ENCODE data around the gene PLLP.

The PLLP gene

GRCh38 chr16:57284209-57284951 lies at the start of gene PLLP:
TSS of gene PLLP (minus strand) at chr16:57284672. CDS start at chr16:57284540, 132 bp downstream.
- DNase-seq (ENCODE audit: low read depth): no peak

GRCh38 chr16:57333402-57333801 lies 48.9 kb upstream of the PLLP start:
- DNase-seq (ENCODE audit: low read depth): no peak

GRCh38 chr16:57331355-57331754 lies 46.9 kb upstream of the PLLP start:
- DNase-seq (ENCODE audit: low read depth): no peak

GRCh38 chr16:57329718-57330327 lies 45.4 kb upstream of the PLLP start:
- DNase-seq (ENCODE audit: low read depth): no peak

- DNase-seq (ENCODE audit: low read depth): no peak
Measured at GRCh38 chr16:57325458-57325857, 41.0 kb upstream of the PLLP start.

GRCh38 chr16:57324749-57325148 lies 40.3 kb upstream of the PLLP start:
- DNase-seq (ENCODE audit: low read depth): no peak

- no peak for DNase-seq (ENCODE audit: low read depth)
Measured at GRCh38 chr16:57319646-57320045, 35.2 kb upstream of the PLLP start.

- DNase-seq (ENCODE audit: low read depth): no peak
Measured at GRCh38 chr16:57318240-57318970, 33.9 kb upstream of the PLLP start.

GRCh38 chr16:57316390-57317017 lies 32.0 kb upstream of the PLLP start:
- no peak for DNase-seq (ENCODE audit: low read depth)

GRCh38 chr16:57315416-57315815 lies 30.9 kb upstream of the PLLP start:
- DNase-seq (ENCODE audit: low read depth): no peak

- DNase-seq (ENCODE audit: low read depth): no peak
Measured at GRCh38 chr16:57314161-57314785, 29.8 kb upstream of the PLLP start.

GRCh38 chr16:57313509-57313908 lies 29.0 kb upstream of the PLLP start:
- DNase-seq (ENCODE audit: low read depth): no peak

GRCh38 chr16:57310801-57311200 lies 26.3 kb upstream of the PLLP start:
- no peak for DNase-seq (ENCODE audit: low read depth)

GRCh38 chr16:57308041-57308440 lies 23.6 kb upstream of the PLLP start:
- no peak for DNase-seq (ENCODE audit: low read depth)

GRCh38 chr16:57307365-57307764 lies 22.9 kb upstream of the PLLP start:
- no peak for DNase-seq (ENCODE audit: low read depth)

- no peak for DNase-seq (ENCODE audit: low read depth)
Measured at GRCh38 chr16:57306676-57307341, 22.3 kb upstream of the PLLP start.

- DNase-seq (ENCODE audit: low read depth): no peak
Measured at GRCh38 chr16:57305159-57305811, 20.8 kb upstream of the PLLP start.

- DNase-seq (ENCODE audit: low read depth): no peak
Measured at GRCh38 chr16:57304169-57305061, 19.9 kb upstream of the PLLP start.

GRCh38 chr16:57303910-57304168 lies 19.4 kb upstream of the PLLP start:
- DNase-seq (ENCODE audit: low read depth): no peak

All from stimulated activated CD4-positive, alpha-beta T cell treated with anti-CD3 and anti-CD28 coated beads, Interleukin-2, amount 100 ng/mL, for 4 hours (primary cell).